Measurements from ENCODE around the gene NEIL3. TPM values are rescaled to one million over a fixed set of nuclear protein-coding genes. Genes with fewer than 3 reads are reported as not detected.

Gene NEIL3
- total RNA-seq, 2 donors from 2014 or later, result 0.52 TPM; not detected in 1

- TF ChIP-seq CTCF (IDR thresholded peaks at IDR 0.05), result no peak
- no peak for DNase-seq (ENCODE audit: low spot score)
These were observed 65.7 kb downstream of the NEIL3 start for GRCh38 chr4:177375372-177375771.

GRCh38 chr4:177376024-177376423, 66.3 kb downstream of the NEIL3 start:
- no peaks in the 10 kb centered on the region for H3K9me3 ChIP-seq
- no peaks in the 10 kb centered on the region for H3K4me1 ChIP-seq
- H3K27ac ChIP-seq, result no peak overlapping the region
- no peak overlapping the region for H3K4me3 ChIP-seq
- H3K27me3 ChIP-seq, result no peaks in the 10 kb centered on the region
- TF ChIP-seq CTCF (IDR thresholded peaks at IDR 0.05), result no peak
- H3K36me3 ChIP-seq, result no peaks in the 10 kb centered on the region
- DNase-seq (ENCODE audit: low spot score), result no peak

More at GRCh38 chr4:177375372-177375771, 65.7 kb downstream of the NEIL3 start:
- Histone ChIP-seq H3K27ac (no peak overlapping the region), H3K4me3 (no peak overlapping the region), H3K27me3 (no peaks in the 10 kb centered on the region), H3K9me3 (no peaks in the 10 kb centered on the region), H3K36me3 (no peaks in the 10 kb centered on the region), H3K4me1 (no peaks in the 10 kb centered on the region)

DNA sequence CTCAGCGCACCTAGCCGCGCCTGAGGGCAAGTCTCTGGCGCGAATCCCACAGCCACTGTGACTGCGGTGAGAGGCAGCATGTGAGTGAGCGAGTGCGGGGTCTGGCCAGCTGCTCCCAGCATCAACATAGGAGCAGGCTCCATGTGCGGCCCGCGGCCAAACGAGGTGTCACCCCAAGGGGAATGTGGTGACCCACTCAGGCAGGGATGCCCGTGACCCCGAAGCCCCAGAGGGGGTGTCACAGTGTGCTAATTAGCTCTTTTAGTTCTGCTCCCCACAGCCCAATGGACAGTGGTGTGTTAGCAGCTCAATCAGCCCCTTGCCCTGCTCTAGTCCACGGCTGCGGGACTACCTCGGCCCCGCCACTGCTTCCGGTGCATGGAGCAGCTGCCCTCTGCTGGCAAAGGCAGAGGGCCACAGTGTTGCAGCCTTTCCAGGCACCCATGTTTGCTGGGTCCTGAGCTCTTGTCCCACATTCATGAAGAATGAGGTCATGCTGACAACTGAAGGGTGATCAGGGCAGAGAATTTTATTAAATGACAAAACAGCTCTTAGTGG, 71.1 kb downstream of the NEIL3 start:
- Histone ChIP-seq H3K4me3 (no peak overlapping the region), H3K27me3 (no peaks in the 10 kb centered on the region), H3K36me3 (no peaks in the 10 kb centered on the region), H3K9me3 (no peaks in the 10 kb centered on the region), H3K27ac (no peak overlapping the region), H3K4me1 (no peaks in the 10 kb centered on the region)
- no peak for TF ChIP-seq CTCF (IDR thresholded peaks at IDR 0.05)
- DNase-seq (ENCODE audit: low spot score), result no peak

- H3K36me3 ChIP-seq, result no peaks in the 10 kb centered on the region
- no peak for TF ChIP-seq CTCF (IDR thresholded peaks at IDR 0.05)
- no peak for DNase-seq (ENCODE audit: low spot score)
These were observed 72.2 kb downstream of the NEIL3 start for GRCh38 chr4:177381762-177382310.

DNA sequence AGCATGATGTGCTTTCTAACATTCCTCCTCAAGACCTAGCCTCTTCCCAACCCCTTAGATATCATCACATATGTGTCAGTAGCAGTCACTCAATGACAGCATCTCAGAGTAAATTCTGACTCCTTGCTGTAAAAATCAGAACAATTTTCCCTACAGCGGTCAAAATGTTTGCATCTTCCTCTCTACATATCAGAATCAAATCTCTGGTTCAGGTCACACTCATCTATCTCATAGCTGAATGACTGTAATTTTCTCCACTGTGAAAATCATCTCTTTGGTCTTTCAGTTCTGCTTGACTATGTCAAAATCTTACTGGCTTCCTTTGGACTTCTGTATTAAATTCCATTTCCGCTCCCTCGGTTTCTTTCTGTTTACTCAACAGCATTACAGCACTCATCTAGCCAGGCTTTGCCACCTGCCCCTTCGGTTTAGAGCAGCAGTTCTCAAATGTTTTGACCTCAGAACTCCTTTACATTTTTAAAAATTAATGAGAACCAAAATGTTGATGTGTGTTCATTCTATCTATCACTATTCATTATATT, 75.3 kb downstream of the NEIL3 start:
- Histone ChIP-seq H3K36me3 (no peaks in the 10 kb centered on the region), H3K4me3 (no peak overlapping the region), H3K4me1 (no peaks in the 10 kb centered on the region), H3K27me3 (no peaks in the 10 kb centered on the region), H3K9me3 (no peaks in the 10 kb centered on the region), H3K27ac (no peak overlapping the region)
- no peak for TF ChIP-seq CTCF (IDR thresholded peaks at IDR 0.05)
- no peak for DNase-seq (ENCODE audit: low spot score)

More at GRCh38 chr4:177381762-177382310, 72.2 kb downstream of the NEIL3 start:
- H3K9me3 ChIP-seq, result no peaks in the 10 kb centered on the region
- no peaks in the 10 kb centered on the region for H3K4me1 ChIP-seq
- no peak overlapping the region for H3K27ac ChIP-seq
- no peaks in the 10 kb centered on the region for H3K27me3 ChIP-seq
- H3K4me3 ChIP-seq, result no peak overlapping the region
